SK-N-MC (cell line): ENCODE measurements around the gene CAMTA1.

Source experiments
- DNase-seq: peaks from one replicate; pipeline ENCODE4 v3.0.0-alpha.2; 2011; ENCODE audit warnings: low read depth, low spot score
- H3K27ac ChIP-seq: fragments of 200-600 bp; sonication (generic); 2 replicates; pipeline ENCODE4 v1.5.1; 2016; ENCODE audit warnings: mixed run types
- H3K36me3 ChIP-seq: fragments of 200-600 bp; sonication (generic); 2 replicates; pipeline ENCODE4 v1.6.1; 2017; ENCODE audit warnings: antibody characterized with exemption, low read length, mixed read lengths; ENCODE audit not compliant: insufficient read depth
- H3K4me3 ChIP-seq: fragments of 200-600 bp; sonication (generic); 2 replicates; pipeline ENCODE4 v1.5.1; 2016
- H3K9ac ChIP-seq: fragments of 200-600 bp; sonication (generic); 2 replicates; pipeline ENCODE4 v1.8.0; 2017; ENCODE audit warnings: mixed run types, mixed read lengths; ENCODE audit not compliant: insufficient read length
- H3K9me3 ChIP-seq: fragments of 200-600 bp; sonication (generic); 2 replicates; pipeline ENCODE4 v1.6.1; 2017; ENCODE audit warnings: low read depth, mild to moderate bottlenecking, antibody characterized with exemption, low read length, moderate library complexity, mixed read lengths
- EZH2 ChIP-seq: fragments of 200-600 bp; sonication (generic); IDR thresholded peaks from one replicate; pipeline ENCODE4 v1.6.1; 2017; ENCODE audit warnings: antibody characterized with exemption
- FOXP2 ChIP-seq: optimal IDR thresholded peaks from 2 replicates; pipeline ENCODE3; 2011; ENCODE audit warnings: mild to moderate bottlenecking, moderate library complexity; ENCODE audit not compliant: insufficient read depth; ENCODE audit errors: extremely low read length, control extremely low read depth
- POLR2AphosphoS5 ChIP-seq: IDR thresholded peaks from 2 replicates; pipeline ENCODE4 v1.6.1; 2012; ENCODE audit warnings: mild to moderate bottlenecking, low read depth, low read length, borderline replicate concordance

The CAMTA1 gene

DNA sequence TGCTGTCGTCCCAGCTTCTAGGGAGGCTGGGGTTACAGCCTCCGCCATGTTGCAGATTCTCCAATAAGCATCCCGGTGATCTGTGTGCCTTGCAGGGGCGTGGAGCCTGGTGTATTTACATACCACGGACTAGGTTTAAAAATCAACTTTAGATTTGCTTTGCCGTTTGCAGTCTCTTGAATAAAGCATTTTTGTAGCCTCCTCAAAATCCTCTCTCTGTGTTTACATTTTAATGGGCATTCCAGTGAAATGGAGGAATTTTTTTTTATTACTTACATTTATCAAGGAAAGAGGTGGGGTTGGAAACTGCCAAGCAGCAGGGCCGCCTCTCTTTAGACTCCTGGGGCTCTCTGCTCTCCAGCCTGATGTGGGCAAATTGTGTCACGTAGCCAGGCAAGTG is 548.4 kb downstream of the CAMTA1 start:
- TF ChIP-seq EZH2 = no peak
- TF ChIP-seq FOXP2 = no peak
- TF ChIP-seq POLR2AphosphoS5 = no peak
- no peaks in the 10 kb centered on the region for H3K36me3 ChIP-seq
- H3K27ac ChIP-seq = peak overlapping the region; percentile 99
- H3K4me3 ChIP-seq = peak overlapping the region; percentile 73
- DNase-seq = no peak
- H3K9me3 ChIP-seq = no peaks in the 10 kb centered on the region
- H3K9ac ChIP-seq = peak overlapping the region; percentile 62

DNA sequence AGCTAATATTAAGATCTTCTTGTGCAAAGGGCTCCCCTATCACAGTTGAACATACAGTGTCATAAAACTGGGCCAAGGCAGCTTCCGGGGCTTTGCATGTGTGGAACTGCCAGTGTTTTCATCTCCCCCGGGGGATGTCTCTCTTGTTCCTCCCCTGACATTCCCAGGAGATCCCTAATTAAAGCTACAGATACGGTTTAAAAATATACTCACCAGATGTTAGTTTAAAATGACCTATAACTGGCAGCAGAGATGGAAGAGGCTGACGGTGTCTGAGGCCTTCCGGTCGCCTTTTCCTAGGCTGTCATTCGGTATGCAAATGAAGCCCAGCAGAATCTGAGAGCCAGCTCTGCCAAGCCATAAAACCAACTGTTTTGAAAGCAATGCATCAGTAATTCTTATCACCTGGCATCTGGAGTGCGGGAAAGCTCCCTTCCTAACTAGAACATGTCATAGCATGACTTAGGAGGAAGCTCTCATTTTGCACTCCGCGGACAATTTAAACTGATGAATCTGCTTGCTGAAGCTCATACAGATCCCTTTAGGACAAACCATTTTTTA is 549.3 kb downstream of the CAMTA1 start:
- no peaks in the 10 kb centered on the region for H3K36me3 ChIP-seq
- TF ChIP-seq POLR2AphosphoS5 (no peak; the same call in 1 of the 2 replicates), FOXP2 (peak; percentile 51)
- peak overlapping the region; percentile 99 for H3K27ac ChIP-seq
- peak overlapping the region; percentile 73 for H3K4me3 ChIP-seq
- H3K9ac ChIP-seq = no peak overlapping the region
- H3K9me3 ChIP-seq = no peaks in the 10 kb centered on the region
- DNase-seq = peak; percentile 66

DNA sequence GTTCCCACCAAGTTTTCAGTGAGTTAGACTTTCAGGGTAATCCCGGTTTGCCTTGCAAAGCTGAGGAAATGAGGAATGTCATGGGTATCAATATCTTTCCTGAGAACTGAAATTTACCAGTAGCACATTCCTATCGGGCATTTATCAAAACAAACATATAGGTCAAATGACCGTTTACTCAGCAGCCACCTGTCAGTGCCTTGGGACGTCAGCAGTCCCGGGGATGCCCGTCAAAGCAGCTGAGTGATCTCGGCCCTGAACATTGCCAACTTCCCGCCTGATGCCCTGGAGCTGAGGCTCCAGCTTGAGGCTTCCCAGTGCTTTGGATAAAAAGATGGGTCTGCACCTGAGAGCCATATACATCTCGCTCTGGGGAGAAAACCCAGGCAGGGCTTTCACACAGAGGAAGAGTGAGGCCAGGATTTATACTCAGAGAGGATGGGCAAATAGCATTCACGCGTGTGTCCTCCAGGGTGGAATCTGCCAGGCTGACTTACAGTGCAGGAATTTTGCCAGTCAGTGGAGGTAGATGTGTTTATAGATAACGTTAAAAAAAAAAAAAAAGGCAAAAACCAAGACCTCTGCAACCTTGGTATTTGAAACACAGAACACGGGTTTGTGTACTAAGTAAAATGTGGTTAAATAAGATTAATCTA is 550.1 kb downstream of the CAMTA1 start:
- Histone ChIP-seq H3K36me3 (no peaks in the 10 kb centered on the region), H3K4me3 (peak overlapping the region; percentile 43; the same call in 1 of the 2 replicates), H3K27ac (peak overlapping the region; percentile 99), H3K9ac (no peak overlapping the region), H3K9me3 (no peaks in the 10 kb centered on the region)
- no peak for TF ChIP-seq POLR2AphosphoS5
- TF ChIP-seq FOXP2 = no peak
- TF ChIP-seq EZH2 = no peak
- DNase-seq = no peak

DNA sequence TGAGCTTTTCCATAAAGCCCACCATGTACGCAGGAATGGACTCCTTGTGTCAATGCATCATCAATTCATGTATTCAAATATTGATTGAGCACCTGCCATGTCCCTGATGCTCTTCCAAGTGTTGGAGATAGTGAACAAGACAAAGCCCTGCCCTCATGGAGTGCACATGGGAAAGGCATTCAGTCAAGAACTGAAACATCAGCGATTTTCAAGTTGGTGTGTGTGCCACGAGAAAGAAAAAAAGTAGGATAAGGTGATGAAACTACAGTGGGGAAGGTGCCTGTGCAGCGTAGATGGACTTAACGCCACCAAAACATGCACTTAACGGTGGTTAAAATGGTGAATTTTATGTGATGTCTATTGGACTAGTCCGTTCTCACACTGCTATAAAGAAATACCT is 553.2 kb downstream of the CAMTA1 start:
- H3K27ac ChIP-seq = no peak overlapping the region
- no peak overlapping the region for H3K9ac ChIP-seq
- H3K4me3 ChIP-seq = no peak overlapping the region
- H3K9me3 ChIP-seq = no peaks in the 10 kb centered on the region
- no peak for TF ChIP-seq FOXP2
- TF ChIP-seq EZH2 = no peak
- TF ChIP-seq POLR2AphosphoS5 = no peak
- no peaks in the 10 kb centered on the region for H3K36me3 ChIP-seq
- no peak for DNase-seq

DNA sequence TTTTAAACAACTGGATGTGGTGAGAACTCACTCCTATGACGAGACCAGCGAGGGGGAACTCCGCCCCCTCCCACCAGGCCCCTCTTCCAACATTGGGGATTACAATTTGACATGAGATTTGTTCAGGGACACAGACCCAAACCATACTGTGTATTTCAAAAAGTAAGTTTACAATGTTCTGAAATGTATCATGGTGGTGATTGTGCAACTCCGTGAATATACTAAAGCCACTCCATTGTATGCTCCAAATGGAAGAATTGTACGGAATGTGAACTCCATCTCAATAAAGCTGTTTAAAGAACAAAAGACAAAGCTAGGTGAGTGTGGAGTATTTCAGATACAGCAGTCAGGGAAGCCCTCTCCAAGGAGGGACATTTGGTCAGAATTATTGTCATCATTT is 553.8 kb downstream of the CAMTA1 start:
- no peak overlapping the region for H3K27ac ChIP-seq
- H3K4me3 ChIP-seq = no peak overlapping the region
- TF ChIP-seq POLR2AphosphoS5 = no peak
- TF ChIP-seq EZH2 = no peak
- TF ChIP-seq FOXP2 = no peak
- no peak overlapping the region for H3K9ac ChIP-seq
- H3K9me3 ChIP-seq = no peaks in the 10 kb centered on the region
- H3K36me3 ChIP-seq = no peaks in the 10 kb centered on the region
- no peak for DNase-seq

DNA sequence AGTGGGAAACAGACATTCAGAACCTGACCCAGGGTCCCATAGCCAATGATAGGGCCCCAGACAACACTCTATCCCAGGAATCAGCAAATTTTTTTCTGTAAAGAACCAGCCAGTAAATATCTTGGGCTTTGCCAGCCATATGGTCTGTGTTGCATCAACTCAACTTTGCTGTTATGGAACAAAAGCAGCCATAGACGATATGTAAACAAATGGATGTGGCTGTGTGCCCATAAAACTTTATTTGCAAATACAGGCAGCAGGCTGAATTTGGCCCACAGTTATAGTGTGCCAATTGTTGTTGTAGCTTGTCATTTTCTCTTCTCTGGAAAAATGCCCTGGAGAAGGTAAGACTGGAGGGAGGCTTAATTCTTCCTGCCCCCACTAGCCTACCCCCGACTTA is 554.7 kb downstream of the CAMTA1 start:
- TF ChIP-seq FOXP2 = no peak
- no peak for TF ChIP-seq POLR2AphosphoS5
- TF ChIP-seq EZH2 = no peak
- DNase-seq = no peak
- no peaks in the 10 kb centered on the region for H3K36me3 ChIP-seq
- H3K9me3 ChIP-seq = no peaks in the 10 kb centered on the region
- H3K4me3 ChIP-seq = no peak overlapping the region
- H3K9ac ChIP-seq = no peak overlapping the region
- H3K27ac ChIP-seq = no peak overlapping the region

DNA sequence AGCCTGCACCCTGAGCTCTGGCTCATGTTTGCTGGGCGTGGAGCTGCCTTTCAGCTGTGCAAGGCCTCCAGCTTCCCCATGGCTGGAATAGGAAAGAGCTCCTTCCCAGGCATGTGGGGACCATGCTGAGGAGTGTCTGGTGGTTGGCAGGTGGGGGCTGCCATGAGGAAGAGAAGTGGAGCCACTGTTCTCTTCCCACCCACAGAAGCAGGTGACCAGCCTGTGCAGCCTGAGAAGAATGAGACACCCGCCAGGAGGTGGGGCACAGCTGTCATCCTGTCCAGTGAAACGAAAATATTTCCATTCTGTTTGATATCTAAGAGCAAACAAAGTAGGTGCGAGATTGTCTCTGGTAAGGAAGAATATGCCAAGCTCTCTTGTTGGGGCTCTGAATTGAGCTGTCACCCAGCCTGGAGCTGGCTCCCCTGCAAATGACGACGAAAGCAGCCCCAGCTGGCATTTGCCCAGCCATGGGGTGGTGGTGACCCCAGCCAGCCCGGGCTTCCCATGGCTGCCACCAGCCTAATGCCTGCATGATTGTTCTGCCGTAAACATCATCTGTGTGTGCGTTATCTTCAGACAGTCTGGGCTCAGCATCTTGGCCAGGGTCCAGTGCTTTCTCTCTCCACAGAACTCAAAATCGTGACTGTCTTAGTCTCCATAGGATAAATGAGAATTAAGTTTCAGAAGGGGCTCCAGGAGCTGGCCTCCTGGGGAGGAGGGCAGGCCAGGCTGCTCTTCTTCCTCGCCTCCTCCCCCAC is 556.1 kb downstream of the CAMTA1 start:
- no peak for TF ChIP-seq EZH2
- no peak for TF ChIP-seq FOXP2
- no peak for TF ChIP-seq POLR2AphosphoS5
- Histone ChIP-seq H3K9me3 (no peaks in the 10 kb centered on the region), H3K9ac (no peak overlapping the region), H3K27ac (no peak overlapping the region), H3K36me3 (no peaks in the 10 kb centered on the region), H3K4me3 (no peak overlapping the region)
- DNase-seq = no peak

DNA sequence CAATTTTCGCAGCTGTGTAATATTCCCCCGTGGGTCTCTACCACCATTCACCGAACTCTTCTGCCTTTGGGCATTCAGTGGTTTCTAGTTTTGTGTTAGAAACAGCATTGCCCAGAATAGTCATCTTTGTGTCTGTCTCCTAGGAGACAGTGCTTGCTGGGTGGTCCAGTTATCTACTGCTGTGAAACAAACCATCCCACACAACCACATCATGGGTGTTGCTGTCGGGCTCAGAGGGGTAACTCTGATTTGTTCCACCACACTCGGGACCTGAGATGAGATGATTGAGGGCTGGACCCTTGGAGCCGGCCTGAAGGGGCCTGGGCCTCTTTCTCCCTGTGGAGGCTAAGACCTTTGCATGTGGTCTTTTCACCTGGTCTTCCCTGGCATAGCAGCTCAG is 558.6 kb downstream of the CAMTA1 start:
- H3K9me3 ChIP-seq = no peaks in the 10 kb centered on the region
- no peaks in the 10 kb centered on the region for H3K36me3 ChIP-seq
- H3K9ac ChIP-seq = no peak overlapping the region
- TF ChIP-seq POLR2AphosphoS5 (no peak), EZH2 (no peak), FOXP2 (no peak)
- no peak overlapping the region for H3K27ac ChIP-seq
- no peak for DNase-seq
- no peak overlapping the region for H3K4me3 ChIP-seq
